Loucy (cell line): ENCODE results near the gene PROS1.

ENCODE experiments used
- CTCF ChIP-seq: fragments of 200-600 bp; sonication (generic); conservative IDR thresholded peaks from 2 replicates; pipeline ENCODE4 v1.5.1; 2014; ENCODE audit warnings: mild to moderate bottlenecking, antibody characterized with exemption, low read length
- EZH2phosphoT487 ChIP-seq: fragments of 200-600 bp; IDR thresholded peaks from 2 replicates; pipeline ENCODE4 v1.6.1; 2018; ENCODE audit warnings: antibody characterized with exemption, mild to moderate bottlenecking, moderate library complexity, borderline replicate concordance

DNA sequence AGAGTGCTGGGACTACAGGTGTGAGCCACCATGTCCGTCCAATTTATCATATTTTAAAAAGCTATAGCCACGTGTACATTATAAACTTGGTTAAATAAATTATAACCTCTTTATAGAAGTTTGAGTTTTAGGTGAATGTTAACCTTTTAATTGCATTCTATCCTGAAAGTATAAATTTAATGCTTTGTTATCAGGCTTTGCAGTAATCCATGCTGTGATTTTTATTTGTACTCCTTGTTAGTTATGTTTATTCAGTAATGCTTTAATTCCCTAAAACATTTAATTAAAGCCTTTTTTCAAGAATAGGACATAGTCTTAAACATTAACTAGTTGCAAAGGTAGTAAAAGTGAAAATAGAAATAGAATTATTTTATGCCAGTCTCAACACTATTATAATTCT, 17.9 kb upstream of the PROS1 start:
- TF ChIP-seq CTCF (no peak), EZH2phosphoT487 (no peak)
